Stimulated activated CD4-positive, alpha-beta T cell treated with anti-CD3 and anti-CD28 coated beads, Interleukin-4, amount 100 ng/mL, for 48 hours (primary cell): Measurements from ENCODE around the gene SKOR1.

Experiments
- DNase-seq, 2 donors: peaks; one replicate each; pipeline ENCODE4 v3.0.0-alpha.2; 2020; ENCODE audit warnings: low read depth in 2 of 2

Gene SKOR1

GRCh38 chr15:67832897-67833709 lies 7.8 kb downstream of the SKOR1 start:
- DNase-seq = no peak

GRCh38 chr15:67833710-67834511 lies 8.6 kb downstream of the SKOR1 start:
- DNase-seq = no peak

- DNase-seq = no peak
Observed at GRCh38 chr15:67834581-67835296, 9.4 kb downstream of the SKOR1 start.

GRCh38 chr15:67835297-67836133 lies 10.2 kb downstream of the SKOR1 start:
- no peak for DNase-seq

DNA sequence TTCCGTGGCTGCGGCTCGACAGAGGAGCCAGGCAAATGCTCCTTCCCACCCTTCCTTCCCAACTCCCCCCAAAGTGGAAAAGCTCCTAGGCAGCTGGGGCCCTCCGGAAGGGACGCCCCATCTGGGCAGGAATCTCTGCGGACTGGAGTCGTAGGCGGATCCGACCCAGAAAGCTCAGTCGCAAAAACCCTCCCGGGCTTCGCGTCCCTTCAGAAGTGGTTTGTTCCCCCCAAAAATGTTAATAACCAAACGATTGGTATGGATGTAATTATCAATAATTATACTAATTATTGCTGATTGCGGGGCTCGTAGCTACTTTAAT lies 10.8 kb downstream of the SKOR1 start:
- no peak for DNase-seq

- no peak for DNase-seq
Observed at GRCh38 chr15:67836477-67836876, 11.2 kb downstream of the SKOR1 start.

DNA sequence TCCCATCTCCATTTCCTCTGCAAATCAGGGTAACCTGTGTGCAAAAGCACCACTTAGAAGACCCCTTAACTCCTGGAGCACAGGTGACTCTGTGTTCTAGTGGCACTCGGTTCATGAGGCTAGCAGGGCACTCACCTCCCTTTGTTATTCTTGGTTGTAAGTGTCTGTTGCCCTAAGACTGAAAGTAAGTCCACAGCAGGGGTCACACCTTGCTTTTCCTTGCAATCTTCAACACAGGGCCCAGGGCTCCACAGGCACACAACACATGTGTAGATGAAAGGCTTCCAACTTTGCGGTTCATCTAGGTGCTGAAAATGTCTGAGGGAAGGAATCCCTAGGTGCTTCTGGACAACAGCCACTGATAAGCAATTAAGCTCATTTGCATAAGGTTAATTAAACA lies 11.6 kb downstream of the SKOR1 start:
- DNase-seq = no peak

- no peak for DNase-seq
Observed at GRCh38 chr15:67838789-67839332, 13.6 kb downstream of the SKOR1 start.

GRCh38 chr15:67839499-67839928 lies 14.2 kb downstream of the SKOR1 start:
- no peak for DNase-seq

- DNase-seq = peak; percentile 89 to 91
Observed at GRCh38 chr15:67839929-67840748, 14.8 kb downstream of the SKOR1 start, which contains the start of gene RNU6-1. Gene RNU6-1 (minus strand): TSS chr15:67840045.

- no peak for DNase-seq
Observed at GRCh38 chr15:67840749-67841512, 15.6 kb downstream of the SKOR1 start.

- DNase-seq = no peak
Observed at GRCh38 chr15:67841513-67841762, 16.1 kb downstream of the SKOR1 start.

DNA sequence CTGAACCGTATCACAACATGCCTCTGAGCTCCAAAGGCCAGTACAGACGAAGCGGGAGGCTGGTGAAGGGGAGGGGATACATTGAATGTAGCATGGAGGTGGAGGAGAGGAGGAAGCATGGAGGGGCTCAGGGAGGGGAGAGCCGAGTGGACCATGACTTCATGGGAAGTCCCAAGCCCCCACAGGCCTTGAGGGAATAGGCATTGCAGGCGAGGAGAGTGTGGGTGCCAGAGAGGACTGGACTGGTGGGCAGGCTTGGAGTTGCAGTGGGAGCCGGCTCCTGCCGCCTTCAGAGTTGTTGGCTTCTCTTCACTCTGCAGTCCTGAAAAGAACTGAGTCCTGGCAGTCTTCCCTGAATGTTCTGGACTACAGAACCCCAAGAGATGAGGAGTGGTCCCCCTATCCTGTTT lies 17.8 kb downstream of the SKOR1 start:
- no peak for DNase-seq

- DNase-seq = no peak
Observed at GRCh38 chr15:67843571-67844387, 18.5 kb downstream of the SKOR1 start.

- DNase-seq = no peak
Observed at GRCh38 chr15:67845974-67846373, 20.7 kb downstream of the SKOR1 start.

- no peak for DNase-seq
Observed at GRCh38 chr15:67849538-67849937, 24.2 kb downstream of the SKOR1 start.

- no peak for DNase-seq
Observed at GRCh38 chr15:67850336-67850735, 25.0 kb downstream of the SKOR1 start.

- DNase-seq = no peak
Observed at GRCh38 chr15:67850994-67851571, 25.8 kb downstream of the SKOR1 start.

- no peak for DNase-seq
Observed at GRCh38 chr15:67852418-67852817, 27.1 kb downstream of the SKOR1 start.
